WTC11 (cell line): Measurements from ENCODE around the gene POLR2A. TPM values are rescaled to one million over a fixed set of nuclear protein-coding genes. Genes with fewer than 3 reads are reported as not detected.

Source experiments
- ATAC-seq: fragments of 200-7000 bp; cut with Tn5 transposase; 2 replicates; pipeline ENCODE4 v1.10.0; 2021; ENCODE audit warnings: mild to moderate bottlenecking, moderate library complexity
- CTCF ChIA-PET: fragments of 300-600 bp; sonication (Branson Sonifier 250); formaldehyde crosslinking; loops from one replicate; lab custom pipeline; 2021; ENCODE audit warnings: antibody characterized with exemption; lab: Charles Lee
- POLR2A ChIA-PET: fragments of 350-600 bp; sonication (Branson Sonifier 250); formaldehyde crosslinking; loops from one replicate; lab custom pipeline; 2021; ENCODE audit warnings: antibody characterized with exemption; lab: Charles Lee
- DNase-seq: peaks from one replicate; pipeline ENCODE4 v3.0.0; 2021; ENCODE audit warnings: low spot score
- H3K27ac Mint-ChIP-seq: 2 replicates; pipeline ENCODE4 v1.8.0; 2021; ENCODE audit warnings: mixed read lengths
- H3K27me3 Mint-ChIP-seq: 2 replicates; pipeline ENCODE4 v1.8.0; 2021; ENCODE audit warnings: low read depth, mild to moderate bottlenecking, moderate library complexity, mixed read lengths
- H3K36me3 Mint-ChIP-seq: 2 replicates; pipeline ENCODE4 v1.8.0; 2021; ENCODE audit warnings: mixed read lengths
- H3K4me1 Mint-ChIP-seq: 2 replicates; pipeline ENCODE4 v1.8.0; 2022; ENCODE audit warnings: mixed read lengths
- H3K4me3 Mint-ChIP-seq: 2 replicates; pipeline ENCODE4 v1.8.0; 2021; ENCODE audit warnings: mild to moderate bottlenecking, moderate library complexity, mixed read lengths
- H3K9me3 Mint-ChIP-seq: 2 replicates; pipeline ENCODE4 v1.8.0; 2021; ENCODE audit warnings: mixed read lengths
- CREM ChIP-seq: sonication (generic); formaldehyde crosslinking; IDR thresholded peaks from 2 replicates; pipeline ENCODE4 v1.8.1; 2022; ENCODE audit warnings: mild to moderate bottlenecking, missing genetic modification reagents, moderate library complexity
- ELF4 ChIP-seq: sonication (generic); formaldehyde crosslinking; IDR thresholded peaks from 2 replicates; pipeline ENCODE4 v1.8.1; 2022; ENCODE audit warnings: low read depth, mild to moderate bottlenecking, moderate library complexity, missing genetic modification reagents
- FOXK1 ChIP-seq: sonication (generic); formaldehyde crosslinking; IDR thresholded peaks from 2 replicates; pipeline ENCODE4 v1.8.0; 2022; ENCODE audit warnings: mild to moderate bottlenecking, moderate library complexity, missing genetic modification reagents
- GRHL2 ChIP-seq: fragments of 250-450 bp; sonication (Bioruptor Pico); IDR thresholded peaks from 2 replicates; pipeline ENCODE4 v1.8.0; 2022; ENCODE audit warnings: mild to moderate bottlenecking, moderate library complexity; ENCODE audit not compliant: insufficient replicate concordance, severe bottlenecking
- GTF2I ChIP-seq: fragments of 250-450 bp; sonication (Bioruptor Pico); conservative IDR thresholded peaks from 2 replicates; pipeline ENCODE4 v1.4.0; 2021; ENCODE audit warnings: mild to moderate bottlenecking
- NFE2L1 ChIP-seq: sonication (generic); formaldehyde crosslinking; IDR thresholded peaks from 2 replicates; pipeline ENCODE4 v1.8.1; 2023; ENCODE audit warnings: missing genetic modification reagents
- NFYB ChIP-seq: sonication (generic); formaldehyde crosslinking; conservative IDR thresholded peaks from 2 replicates; pipeline ENCODE4 v1.8.0; 2022; ENCODE audit warnings: low read depth, missing genetic modification reagents
- NR1H2 ChIP-seq: sonication (generic); formaldehyde crosslinking; IDR thresholded peaks from 2 replicates; pipeline ENCODE4 v1.9.0; 2021; ENCODE audit warnings: mild to moderate bottlenecking, moderate library complexity, missing genetic modification reagents
- ZNF396 ChIP-seq: fragments of 250-450 bp; sonication (Bioruptor Pico); IDR thresholded peaks from 2 replicates; pipeline ENCODE4 v1.8.0; 2021; ENCODE audit warnings: mild to moderate bottlenecking, moderate library complexity, borderline replicate concordance
- total RNA-seq: library from RNA; stranded (reverse); gene quantifications from 3 replicates; pipeline ENCODE4 v1.2.3, GENCODE V29; 2021
- TF ChIP-seq, protein P1 (sequence below): sonication (generic); formaldehyde crosslinking; IDR thresholded peaks from 2 replicates; pipeline ENCODE4 v1.8.1; 2022; ENCODE audit warnings: missing genetic modification reagents, borderline replicate concordance
- TF ChIP-seq, protein P2 (sequence below): sonication (generic); formaldehyde crosslinking; IDR thresholded peaks from 2 replicates; pipeline ENCODE4 v1.8.1; 2022; ENCODE audit warnings: mild to moderate bottlenecking, missing genetic modification reagents, moderate library complexity, borderline replicate concordance
- TF ChIP-seq, protein P3 (sequence below): sonication (generic); formaldehyde crosslinking; IDR thresholded peaks from 2 replicates; pipeline ENCODE4 v1.8.0; 2022; ENCODE audit warnings: missing genetic modification reagents
- TF ChIP-seq, protein P4 (sequence below): fragments of 200-600 bp; IDR thresholded peaks from 2 replicates; pipeline ENCODE4 v1.8.0; 2022; ENCODE audit warnings: antibody characterized with exemption
- TF ChIP-seq, protein P5 (sequence below): sonication (generic); formaldehyde crosslinking; IDR thresholded peaks from 2 replicates; pipeline ENCODE4 v1.8.1; 2023; ENCODE audit warnings: mild to moderate bottlenecking, missing genetic modification reagents, moderate library complexity
- TF ChIP-seq, protein P6 (sequence below): fragments of 250-450 bp; sonication (Bioruptor Pico); conservative IDR thresholded peaks from 2 replicates; pipeline ENCODE4 v1.9.0; 2021; ENCODE audit warnings: mild to moderate bottlenecking

The POLR2A gene
- total RNA-seq, 1 experiment from 2014 or later = 170 TPM

DNA sequence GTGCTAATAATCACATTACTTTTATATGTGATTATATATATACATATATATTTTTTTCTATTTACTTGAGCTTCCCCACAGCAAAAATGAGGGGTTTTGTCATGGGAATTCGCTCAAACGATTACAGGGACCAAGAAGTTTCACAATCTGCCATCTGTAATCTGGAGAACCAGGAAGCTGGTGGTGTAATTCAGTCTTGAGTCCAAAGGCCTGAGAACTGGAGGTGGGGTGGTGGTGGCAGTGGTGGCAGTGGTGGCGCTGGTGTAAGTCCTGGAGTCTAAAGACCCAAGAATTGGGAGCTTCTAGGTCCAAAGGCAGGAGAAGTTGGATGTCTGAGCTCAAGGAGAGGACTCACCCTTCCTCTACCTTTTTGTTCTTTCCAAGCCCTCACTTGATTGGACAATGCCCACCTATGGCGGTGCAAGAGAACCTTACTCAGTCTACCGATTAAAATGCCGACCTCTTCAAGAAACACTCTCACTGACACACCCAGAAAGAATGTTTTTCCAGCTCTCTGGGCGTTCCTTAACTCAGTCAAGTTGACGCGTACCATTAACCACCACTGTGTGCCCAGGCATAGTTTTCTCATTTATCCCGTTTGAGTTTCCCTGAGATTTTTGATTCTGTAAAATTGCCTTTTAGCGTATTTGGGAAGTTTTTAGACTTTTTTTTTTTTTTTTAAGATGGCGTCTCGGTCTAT is 31.9 kb downstream of the POLR2A start:
- ChIA-PET POLR2A (interaction anchor here (0.6 kb wide), 1 partner anchor 164 kb away, joined by 3 read pairs; no protein-coding TSS in a partner anchor), CTCF (interaction anchor here (0.6 to 4.4 kb wide), 11 partner anchors 8 to 240 kb away, joined by 3 to 81 read pairs (median 3); partner anchors contain the start of genes PLSCR3 and TP53)
- ATAC-seq = no peak
- H3K27me3 Mint-ChIP-seq = no peaks in the 10 kb centered on the region
- H3K4me1 Mint-ChIP-seq = no peaks in the 10 kb centered on the region
- TF ChIP-seq, protein P1, sequence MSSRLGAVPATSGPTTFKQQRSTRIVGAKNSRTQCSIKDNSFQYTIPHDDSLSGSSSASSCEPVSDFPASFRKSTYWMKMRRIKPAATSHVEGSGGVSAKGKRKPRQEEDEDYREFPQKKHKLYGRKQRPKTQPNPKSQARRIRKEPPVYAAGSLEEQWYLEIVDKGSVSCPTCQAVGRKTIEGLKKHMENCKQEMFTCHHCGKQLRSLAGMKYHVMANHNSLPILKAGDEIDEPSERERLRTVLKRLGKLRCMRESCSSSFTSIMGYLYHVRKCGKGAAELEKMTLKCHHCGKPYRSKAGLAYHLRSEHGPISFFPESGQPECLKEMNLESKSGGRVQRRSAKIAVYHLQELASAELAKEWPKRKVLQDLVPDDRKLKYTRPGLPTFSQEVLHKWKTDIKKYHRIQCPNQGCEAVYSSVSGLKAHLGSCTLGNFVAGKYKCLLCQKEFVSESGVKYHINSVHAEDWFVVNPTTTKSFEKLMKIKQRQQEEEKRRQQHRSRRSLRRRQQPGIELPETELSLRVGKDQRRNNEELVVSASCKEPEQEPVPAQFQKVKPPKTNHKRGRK (CRISPR knock-in tag) = no peak
- TF ChIP-seq, protein P2, sequence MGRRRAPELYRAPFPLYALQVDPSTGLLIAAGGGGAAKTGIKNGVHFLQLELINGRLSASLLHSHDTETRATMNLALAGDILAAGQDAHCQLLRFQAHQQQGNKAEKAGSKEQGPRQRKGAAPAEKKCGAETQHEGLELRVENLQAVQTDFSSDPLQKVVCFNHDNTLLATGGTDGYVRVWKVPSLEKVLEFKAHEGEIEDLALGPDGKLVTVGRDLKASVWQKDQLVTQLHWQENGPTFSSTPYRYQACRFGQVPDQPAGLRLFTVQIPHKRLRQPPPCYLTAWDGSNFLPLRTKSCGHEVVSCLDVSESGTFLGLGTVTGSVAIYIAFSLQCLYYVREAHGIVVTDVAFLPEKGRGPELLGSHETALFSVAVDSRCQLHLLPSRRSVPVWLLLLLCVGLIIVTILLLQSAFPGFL (CRISPR knock-in tag) = no peak
- TF ChIP-seq, protein P3, sequence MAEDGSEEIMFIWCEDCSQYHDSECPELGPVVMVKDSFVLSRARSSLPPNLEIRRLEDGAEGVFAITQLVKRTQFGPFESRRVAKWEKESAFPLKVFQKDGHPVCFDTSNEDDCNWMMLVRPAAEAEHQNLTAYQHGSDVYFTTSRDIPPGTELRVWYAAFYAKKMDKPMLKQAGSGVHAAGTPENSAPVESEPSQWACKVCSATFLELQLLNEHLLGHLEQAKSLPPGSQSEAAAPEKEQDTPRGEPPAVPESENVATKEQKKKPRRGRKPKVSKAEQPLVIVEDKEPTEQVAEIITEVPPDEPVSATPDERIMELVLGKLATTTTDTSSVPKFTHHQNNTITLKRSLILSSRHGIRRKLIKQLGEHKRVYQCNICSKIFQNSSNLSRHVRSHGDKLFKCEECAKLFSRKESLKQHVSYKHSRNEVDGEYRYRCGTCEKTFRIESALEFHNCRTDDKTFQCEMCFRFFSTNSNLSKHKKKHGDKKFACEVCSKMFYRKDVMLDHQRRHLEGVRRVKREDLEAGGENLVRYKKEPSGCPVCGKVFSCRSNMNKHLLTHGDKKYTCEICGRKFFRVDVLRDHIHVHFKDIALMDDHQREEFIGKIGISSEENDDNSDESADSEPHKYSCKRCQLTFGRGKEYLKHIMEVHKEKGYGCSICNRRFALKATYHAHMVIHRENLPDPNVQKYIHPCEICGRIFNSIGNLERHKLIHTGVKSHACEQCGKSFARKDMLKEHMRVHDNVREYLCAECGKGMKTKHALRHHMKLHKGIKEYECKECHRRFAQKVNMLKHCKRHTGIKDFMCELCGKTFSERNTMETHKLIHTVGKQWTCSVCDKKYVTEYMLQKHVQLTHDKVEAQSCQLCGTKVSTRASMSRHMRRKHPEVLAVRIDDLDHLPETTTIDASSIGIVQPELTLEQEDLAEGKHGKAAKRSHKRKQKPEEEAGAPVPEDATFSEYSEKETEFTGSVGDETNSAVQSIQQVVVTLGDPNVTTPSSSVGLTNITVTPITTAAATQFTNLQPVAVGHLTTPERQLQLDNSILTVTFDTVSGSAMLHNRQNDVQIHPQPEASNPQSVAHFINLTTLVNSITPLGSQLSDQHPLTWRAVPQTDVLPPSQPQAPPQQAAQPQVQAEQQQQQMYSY (CRISPR knock-in tag) = no peak
- TF ChIP-seq, protein P4, sequence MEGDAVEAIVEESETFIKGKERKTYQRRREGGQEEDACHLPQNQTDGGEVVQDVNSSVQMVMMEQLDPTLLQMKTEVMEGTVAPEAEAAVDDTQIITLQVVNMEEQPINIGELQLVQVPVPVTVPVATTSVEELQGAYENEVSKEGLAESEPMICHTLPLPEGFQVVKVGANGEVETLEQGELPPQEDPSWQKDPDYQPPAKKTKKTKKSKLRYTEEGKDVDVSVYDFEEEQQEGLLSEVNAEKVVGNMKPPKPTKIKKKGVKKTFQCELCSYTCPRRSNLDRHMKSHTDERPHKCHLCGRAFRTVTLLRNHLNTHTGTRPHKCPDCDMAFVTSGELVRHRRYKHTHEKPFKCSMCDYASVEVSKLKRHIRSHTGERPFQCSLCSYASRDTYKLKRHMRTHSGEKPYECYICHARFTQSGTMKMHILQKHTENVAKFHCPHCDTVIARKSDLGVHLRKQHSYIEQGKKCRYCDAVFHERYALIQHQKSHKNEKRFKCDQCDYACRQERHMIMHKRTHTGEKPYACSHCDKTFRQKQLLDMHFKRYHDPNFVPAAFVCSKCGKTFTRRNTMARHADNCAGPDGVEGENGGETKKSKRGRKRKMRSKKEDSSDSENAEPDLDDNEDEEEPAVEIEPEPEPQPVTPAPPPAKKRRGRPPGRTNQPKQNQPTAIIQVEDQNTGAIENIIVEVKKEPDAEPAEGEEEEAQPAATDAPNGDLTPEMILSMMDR = no peak
- no peak for TF ChIP-seq NFYB
- TF ChIP-seq NFE2L1 (CRISPR knock-in tag) = no peak
- TF ChIP-seq GRHL2 (CRISPR knock-in tag) = no peak
- no peak for TF ChIP-seq GTF2I (CRISPR knock-in tag)
- TF ChIP-seq CREM (CRISPR knock-in tag) = no peak
- TF ChIP-seq NR1H2 = no peak
- TF ChIP-seq ELF4 (CRISPR knock-in tag) = no peak
- H3K4me3 Mint-ChIP-seq = no peak overlapping the region
- no peaks in the 10 kb centered on the region for H3K9me3 Mint-ChIP-seq
- DNase-seq = no peak
- 0 out of 2 replicates have a peak overlapping the region, but pooled peaks have one; percentile 34 for H3K27ac Mint-ChIP-seq
- H3K36me3 Mint-ChIP-seq = peaks cover 25% of the 10 kb centered on the region

DNA sequence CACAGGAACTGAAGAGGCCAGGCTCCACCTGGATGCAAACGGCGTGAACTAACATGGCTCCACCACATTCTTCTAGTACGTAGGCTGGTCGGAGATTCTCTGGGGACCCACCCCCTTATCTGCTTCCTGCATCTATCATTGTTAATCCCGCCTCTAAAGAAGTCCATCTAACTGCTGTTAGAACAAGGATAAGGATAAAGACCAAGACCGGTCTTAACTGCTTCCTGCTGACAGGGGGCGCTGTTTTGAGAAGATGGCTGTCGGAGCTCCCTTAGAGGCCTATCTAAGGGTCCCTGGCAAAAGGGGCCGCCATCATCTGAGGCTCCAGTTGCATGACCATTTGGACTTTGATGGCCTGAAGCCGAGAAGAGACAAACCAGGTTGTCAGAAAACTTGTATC is 38.9 kb downstream of the POLR2A start:
- peak overlapping the region; percentile 95 for H3K27ac Mint-ChIP-seq

More for the DNA sequence above, 38.9 kb downstream of the POLR2A start:
- CTCF ChIA-PET = interaction anchor here (0.6 to 6.0 kb wide), 26 partner anchors 7 to 174 kb away, joined by 3 to 79 read pairs (median 4); partner anchors contain the start of genes FXR2, MPDU1, PLSCR3 and SENP3
- ATAC-seq (peak; percentile 100), DNase-seq (peak; percentile 58)
- Mint-ChIP-seq H3K4me1 (peaks cover 3% of the 10 kb centered on the region), H3K27me3 (peaks cover 24% of the 10 kb centered on the region), H3K9me3 (peaks cover 35% of the 10 kb centered on the region), H3K36me3 (peaks cover 14% of the 10 kb centered on the region), H3K4me3 (no peak overlapping the region)
- TF ChIP-seq, protein P5, sequence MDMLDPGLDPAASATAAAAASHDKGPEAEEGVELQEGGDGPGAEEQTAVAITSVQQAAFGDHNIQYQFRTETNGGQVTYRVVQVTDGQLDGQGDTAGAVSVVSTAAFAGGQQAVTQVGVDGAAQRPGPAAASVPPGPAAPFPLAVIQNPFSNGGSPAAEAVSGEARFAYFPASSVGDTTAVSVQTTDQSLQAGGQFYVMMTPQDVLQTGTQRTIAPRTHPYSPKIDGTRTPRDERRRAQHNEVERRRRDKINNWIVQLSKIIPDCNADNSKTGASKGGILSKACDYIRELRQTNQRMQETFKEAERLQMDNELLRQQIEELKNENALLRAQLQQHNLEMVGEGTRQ (CRISPR knock-in tag) = no peak
- TF ChIP-seq, protein P4 = peak; percentile 65
- 0 out of 2 replicates have a peak, but pooled peaks have one; percentile 3 for TF ChIP-seq ZNF396
- TF ChIP-seq FOXK1 (CRISPR knock-in tag) = no peak
- TF ChIP-seq, protein P6, sequence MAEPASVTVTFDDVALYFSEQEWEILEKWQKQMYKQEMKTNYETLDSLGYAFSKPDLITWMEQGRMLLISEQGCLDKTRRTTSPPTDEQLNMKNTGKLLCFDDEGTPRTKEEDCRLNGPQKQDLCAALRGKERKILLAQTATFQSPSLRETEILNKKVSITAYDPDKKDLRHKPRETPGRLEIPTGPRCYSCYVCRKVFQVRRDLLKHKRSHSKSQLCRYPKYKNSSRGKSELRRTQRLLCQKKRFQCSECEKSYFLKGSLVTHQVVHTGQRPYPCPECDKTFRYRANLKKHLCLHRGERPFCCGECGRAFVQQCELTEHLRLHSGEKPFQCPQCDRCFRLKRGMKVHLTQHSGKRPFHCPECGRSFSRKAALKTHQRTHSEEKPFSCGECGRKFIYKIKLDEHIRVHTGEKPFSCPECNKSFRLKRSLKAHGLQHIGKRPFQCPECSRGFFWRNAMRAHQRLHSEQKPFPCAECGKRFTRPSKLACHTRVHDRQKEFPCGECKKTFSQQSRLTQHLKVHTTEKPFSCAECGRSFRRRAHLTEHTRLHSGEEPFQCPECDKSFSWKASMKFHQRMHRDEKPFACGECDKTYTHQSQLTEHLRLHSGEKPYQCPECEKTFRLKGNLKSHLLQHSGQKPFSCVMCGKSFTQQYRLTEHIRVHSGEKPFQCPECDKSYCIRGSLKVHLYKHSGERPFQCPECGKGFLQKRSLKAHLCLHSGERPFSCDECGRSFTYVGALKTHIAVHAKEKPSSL = no peak
- POLR2A ChIA-PET = interaction anchor here (1.0 kb wide), 1 partner anchor 37 kb away, joined by 5 read pairs; no protein-coding TSS in a partner anchor
